K562 (cell line): Measurements from ENCODE around the gene GTF3C1. TPM values are rescaled to one million over a fixed set of nuclear protein-coding genes. Genes with fewer than 3 reads are reported as not detected.
A peak's percentile ranks its signal among the peaks of the same experiment; 100 is the strongest.

Experiments
- AFF1 ChIP-seq, 2 experiments: fragments of 450-650 bp; IDR thresholded peaks; 2 replicates each; pipeline ENCODE4 v1.6.1; 2018; ENCODE audit warnings: mild to moderate bottlenecking in 2 of 2, low read depth in 1 of 2; ENCODE audit not compliant: partially characterized antibody in 2 of 2
- ATF4 ChIP-seq: fragments of 450-650 bp; formaldehyde crosslinking; IDR thresholded peaks from 2 replicates; pipeline ENCODE4 v1.4.0; 2022; ENCODE audit warnings: mild to moderate bottlenecking, moderate library complexity
- DDX20 ChIP-seq: fragments of 450-650 bp; IDR thresholded peaks from 2 replicates; pipeline ENCODE4 v1.6.1; 2016; ENCODE audit warnings: missing genetic modification characterization, low read depth, mild to moderate bottlenecking, missing compliant biosample characterization, moderate library complexity
- EWSR1 ChIP-seq: fragments of 450-650 bp; IDR thresholded peaks from 2 replicates; pipeline ENCODE4 v1.6.1; 2018; ENCODE audit warnings: borderline replicate concordance, mild to moderate bottlenecking, low read depth, moderate library complexity; ENCODE audit not compliant: partially characterized antibody
- NR4A1 ChIP-seq, 2 experiments: fragments of 250-450 bp in 1 of 2; fragments of 450-650 bp in 1 of 2; sonication (Bioruptor Pico) in 1 of 2; IDR thresholded peaks; 2 replicates each; pipeline versions ENCODE4 v1.4.0 to v1.6.1; 2016 to 2020; ENCODE audit warnings: mild to moderate bottlenecking in 2 of 2, missing compliant biosample characterization in 1 of 2, missing genetic modification characterization in 1 of 2, moderate library complexity in 1 of 2
- PRDM10 ChIP-seq: fragments of 450-650 bp; IDR thresholded peaks from 2 replicates; pipeline ENCODE4 v1.6.1; 2018; ENCODE audit not compliant: partially characterized antibody
- PTRF ChIP-seq: fragments of 450-650 bp; IDR thresholded peaks from 2 replicates; pipeline ENCODE4 v1.6.1; 2016; ENCODE audit warnings: mild to moderate bottlenecking, missing genetic modification characterization, missing compliant biosample characterization
- RBM39 ChIP-seq: fragments of 200-400 bp; formaldehyde crosslinking; optimal IDR thresholded peaks from 2 replicates; pipeline ENCODE3; 2018; ENCODE audit warnings: low read depth, low read length
- RFX7 ChIP-seq: fragments of 250-450 bp; sonication (Bioruptor Pico); IDR thresholded peaks from 2 replicates; pipeline ENCODE4 v1.5.1; 2021; ENCODE audit warnings: mild to moderate bottlenecking
- SPI1 ChIP-seq: IDR thresholded peaks from 2 replicates; pipeline ENCODE4 v1.6.1; 2011; ENCODE audit warnings: low read depth, low read length, control low read depth, borderline replicate concordance
- TEAD2 ChIP-seq: fragments of 450-650 bp; IDR thresholded peaks from 2 replicates; pipeline ENCODE4 v1.6.1; 2016; ENCODE audit warnings: missing genetic modification characterization, control low read depth, missing compliant biosample characterization
- ZMIZ1 ChIP-seq, 2 experiments: fragments of 150-350 bp in 1 of 2; IDR thresholded peaks; 2 replicates each; pipeline ENCODE4 v1.6.1; 2012 to 2016; ENCODE audit warnings: low read depth in 2 of 2, low read length in 2 of 2, mild to moderate bottlenecking in 1 of 2, moderate library complexity in 1 of 2
- ZNF263 ChIP-seq: sonication (generic); formaldehyde crosslinking; IDR thresholded peaks from 2 replicates; pipeline ENCODE4 v1.8.0; 2022; ENCODE audit warnings: mild to moderate bottlenecking, missing genetic modification reagents, borderline replicate concordance
- ZNF3 ChIP-seq: fragments of 250-450 bp; sonication (Bioruptor Pico); IDR thresholded peaks from 2 replicates; pipeline ENCODE4 v1.5.0; 2021; ENCODE audit warnings: mild to moderate bottlenecking, moderate library complexity
- ZNF57 ChIP-seq: fragments of 450-650 bp; formaldehyde crosslinking; IDR thresholded peaks from 2 replicates; pipeline ENCODE4 v1.4.0; 2020; ENCODE audit warnings: mild to moderate bottlenecking, moderate library complexity
- polyA plus RNA-seq, 8 experiments: library from polyadenylated mRNA; depleted of rRNA in 4 of 8; stranded (reverse) in 5 of 8; unstranded in 3 of 8; fragments of >200 nt; fragmentation: Nextera tagmentation in 2 of 8; fragmentation: Illumina TruSeq in 1 of 8; extraction: Ambion mirVana in 2 of 8; extraction: Trizol in 1 of 8; gene quantifications; 2 replicates each; pipeline versions ENCODE4 v1.2.1 to v1.2.3, GENCODE V29; 2011 to 2014; ENCODE audit warnings: inconsistent platforms in 1 of 8, missing spikeins in 1 of 8
- total RNA-seq, 7 experiments: library from RNA; depleted of rRNA in 6 of 7; stranded (reverse); fragments of >200 nt in 6 of 7; fragmentation: Illumina TruSeq in 2 of 7; extraction: Trizol in 2 of 7; gene quantifications; 2 replicates each; pipeline versions ENCODE4 v1.2.1 to v1.2.3, GENCODE V29; 2011 to 2021; ENCODE audit warnings: low replicate concordance in 1 of 7

The GTF3C1 gene
- total and polyA plus RNA-seq, 9 of the 15 experiments (the other 6 are each of a cell fraction or from before 2014, with no cell fraction given): 0.72 to 63.6 (median 30.9) TPM

- TF ChIP-seq NR4A1 (CRISPR knock-in tag; IDR thresholded peaks at IDR 0.05) (no peak), NR4A1 (tag; IDR thresholded peaks at IDR 0.05) (no peak), DDX20 (tag) (no peak), ZNF3 (no peak), ATF4 (CRISPR knock-in tag) (no peak), PRDM10 (no peak), TEAD2 (tag) (no peak), EWSR1 (no peak), SPI1 (no peak), RFX7 (no peak), ZNF263 (no peak), ZMIZ1 (IDR thresholded peaks at IDR 0.05; ENCODE audit: low read depth in 2 of 2, low read length in 2 of 2) (peak in 1 of 2 experiments; percentile 81; a peak in 2 of 4 replicates), PTRF (tag) (no peak), ZNF57 (no peak), AFF1 (IDR thresholded peaks at IDR 0.05; ENCODE audit: low read depth in 1 of 2, partially characterized antibody in 2 of 2) (peak in 1 of 2 experiments; percentile 62), RBM39 (no peak)
These were observed 118.7 kb downstream of the GTF3C1 start (continued) for GRCh38 chr16:27430923-27431484.
